Lower leg skin (tissue), 3 donors: ENCODE data around the gene WSB2.

ENCODE experiments used
- POLR2A ChIP-seq, 2 donors: fragments of 450-650 bp; IDR thresholded peaks; one replicate each; pipeline ENCODE4 v1.6.1; 2016 to 2017; ENCODE audit warnings: antibody characterized with exemption in 2 of 2, mild to moderate bottlenecking in 1 of 2, moderate library complexity in 1 of 2
- TF ChIP-seq, protein P1 (sequence below), 3 donors: fragments of 450-650 bp; IDR thresholded peaks; one replicate each; pipeline ENCODE4 v1.5.1; 2016; ENCODE audit warnings: antibody characterized with exemption in 3 of 3, mild to moderate bottlenecking in 3 of 3, moderate library complexity in 2 of 3

DNA sequence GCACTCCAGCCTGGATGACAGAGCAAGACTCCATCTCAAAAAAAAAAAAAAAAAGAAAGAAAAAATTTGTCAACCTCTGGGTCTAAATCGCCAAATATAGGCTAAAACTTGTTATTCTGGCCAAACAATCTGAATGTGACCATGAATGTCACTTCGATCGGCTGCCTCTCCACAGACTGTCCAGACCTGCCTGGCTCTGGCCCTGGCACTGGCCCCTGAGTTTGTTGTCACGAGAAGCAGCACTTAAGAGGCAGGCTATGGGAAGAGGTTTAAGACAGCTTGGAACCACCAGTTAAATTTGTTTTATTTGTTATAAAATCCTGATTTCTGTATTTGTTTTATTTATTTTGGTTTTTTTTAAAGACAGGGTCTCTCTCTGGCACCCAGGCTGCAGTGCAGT is 14.5 kb downstream of the WSB2 start:
- TF ChIP-seq, protein P1, sequence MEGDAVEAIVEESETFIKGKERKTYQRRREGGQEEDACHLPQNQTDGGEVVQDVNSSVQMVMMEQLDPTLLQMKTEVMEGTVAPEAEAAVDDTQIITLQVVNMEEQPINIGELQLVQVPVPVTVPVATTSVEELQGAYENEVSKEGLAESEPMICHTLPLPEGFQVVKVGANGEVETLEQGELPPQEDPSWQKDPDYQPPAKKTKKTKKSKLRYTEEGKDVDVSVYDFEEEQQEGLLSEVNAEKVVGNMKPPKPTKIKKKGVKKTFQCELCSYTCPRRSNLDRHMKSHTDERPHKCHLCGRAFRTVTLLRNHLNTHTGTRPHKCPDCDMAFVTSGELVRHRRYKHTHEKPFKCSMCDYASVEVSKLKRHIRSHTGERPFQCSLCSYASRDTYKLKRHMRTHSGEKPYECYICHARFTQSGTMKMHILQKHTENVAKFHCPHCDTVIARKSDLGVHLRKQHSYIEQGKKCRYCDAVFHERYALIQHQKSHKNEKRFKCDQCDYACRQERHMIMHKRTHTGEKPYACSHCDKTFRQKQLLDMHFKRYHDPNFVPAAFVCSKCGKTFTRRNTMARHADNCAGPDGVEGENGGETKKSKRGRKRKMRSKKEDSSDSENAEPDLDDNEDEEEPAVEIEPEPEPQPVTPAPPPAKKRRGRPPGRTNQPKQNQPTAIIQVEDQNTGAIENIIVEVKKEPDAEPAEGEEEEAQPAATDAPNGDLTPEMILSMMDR (IDR thresholded peaks at IDR 0.05), result no peak
- no peak for TF ChIP-seq POLR2A (IDR thresholded peaks at IDR 0.05)
